ENCODE results near the gene FAM170B. TPM values are rescaled to one million over a fixed set of nuclear protein-coding genes. Genes with fewer than 3 reads are reported as not detected.

FAM170B gene
- total and polyA plus RNA-seq, 9 of the 15 experiments (the other 6 are each of a cell fraction or from before 2014, with no cell fraction given): 0.11 to 0.21 TPM; not detected in 7

- TF ChIP-seq RAD51 (IDR thresholded peaks at IDR 0.05; ENCODE audit: borderline replicate concordance, low read depth) (no peak), PCBP1 (IDR thresholded peaks at IDR 0.05; ENCODE audit: low read depth, low read length, poor library complexity, severe bottlenecking) (no peak), TBL1XR1 (IDR thresholded peaks at IDR 0.05; ENCODE audit: low read length in 2 of 2) (peak in 1 of 2 experiments; percentile 65; a peak in 1 of 4 replicates), ZNF121 (CRISPR knock-in tag; conservative IDR thresholded peaks at IDR 0.05) (no peak), DPF2 (IDR thresholded peaks at IDR 0.05) (peak; percentile 62), SRSF1 (IDR thresholded peaks at IDR 0.05; ENCODE audit: low read depth, low read length) (no peak), TSHZ1 (CRISPR knock-in tag; IDR thresholded peaks at IDR 0.05) (no peak), ZNF507 (tag; conservative IDR thresholded peaks at IDR 0.05) (no peak), PPARD (CRISPR knock-in tag; IDR thresholded peaks at IDR 0.05) (no peak), MAFK (IDR thresholded peaks at IDR 0.05; ENCODE audit: low read length) (peak; percentile 71), HSF4 (CRISPR knock-in tag; IDR thresholded peaks at IDR 0.05; ENCODE audit: borderline replicate concordance) (no peak), ZNF274 (IDR thresholded peaks at IDR 0.05; ENCODE audit: borderline replicate concordance, low read depth, low read length) (no peak), MIER1 (IDR thresholded peaks at IDR 0.05; ENCODE audit: low read depth) (no peak), EWSR1 (IDR thresholded peaks at IDR 0.05; ENCODE audit: borderline replicate concordance, low read depth, partially characterized antibody) (no peak), RCOR1 (IDR thresholded peaks at IDR 0.05; ENCODE audit: borderline replicate concordance in 1 of 2, low read depth in 2 of 2, low read length in 2 of 2) (peak; percentile 59 to 99), ELK1 (CRISPR knock-in tag; IDR thresholded peaks at IDR 0.05) (no peak), ZZZ3 (IDR thresholded peaks at IDR 0.05) (no peak), SAP30 (IDR thresholded peaks at IDR 0.05; ENCODE audit: borderline replicate concordance, insufficient read depth, low read depth, low read length, poor library complexity, severe bottlenecking) (peak; percentile 25), MLX (CRISPR knock-in tag; conservative IDR thresholded peaks at IDR 0.05) (no peak), MCM7 (IDR thresholded peaks at IDR 0.05) (no peak), ZNF41 (CRISPR knock-in tag; conservative IDR thresholded peaks at IDR 0.05) (no peak), ESRRB (CRISPR knock-in tag; IDR thresholded peaks at IDR 0.05; ENCODE audit: borderline replicate concordance) (no peak), ZNF436 (CRISPR knock-in tag; IDR thresholded peaks at IDR 0.05) (no peak)
- TF ChIP-seq, protein P1, sequence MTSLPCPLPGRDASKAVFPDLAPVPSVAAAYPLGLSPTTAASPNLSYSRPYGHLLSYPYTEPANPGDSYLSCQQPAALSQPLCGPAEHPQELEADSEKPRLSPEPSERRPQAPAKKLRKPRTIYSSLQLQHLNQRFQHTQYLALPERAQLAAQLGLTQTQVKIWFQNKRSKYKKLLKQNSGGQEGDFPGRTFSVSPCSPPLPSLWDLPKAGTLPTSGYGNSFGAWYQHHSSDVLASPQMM (CRISPR knock-in tag; IDR thresholded peaks at IDR 0.05): no peak
Measured at GRCh38 chr10:49174261-49174925, 40.6 kb upstream of the FAM170B start (continued).

All from K562 (cell line).